Mesodermal cell (in vitro differentiated cells): ENCODE results near the gene PRTN3.
"Not testable (repeated sequence)": the region's sequence is repeated elsewhere in the genome, so short reads cannot be mapped to it uniquely, and the experiment has no call there.

Experiments used
- H3K27ac ChIP-seq: 2 replicates; pipeline ENCODE4 v1.7.0; 2013; ENCODE audit warnings: mild to moderate bottlenecking, low read depth, low read length, moderate library complexity; ENCODE audit not compliant: severe bottlenecking
- H3K36me3 ChIP-seq: 2 replicates; pipeline ENCODE4 v1.7.1; 2013; ENCODE audit warnings: mild to moderate bottlenecking, low read length, moderate library complexity; ENCODE audit not compliant: control insufficient read depth, insufficient read depth
- H3K4me1 ChIP-seq: one replicate; pipeline ENCODE4 v1.7.1; 2013; ENCODE audit warnings: mild to moderate bottlenecking, low read length; ENCODE audit not compliant: insufficient read depth, control insufficient read depth, poor library complexity, severe bottlenecking
- H3K4me3 ChIP-seq: 2 replicates; pipeline ENCODE4 v1.7.0; 2013; ENCODE audit warnings: low read length, control low read depth, mild to moderate bottlenecking; ENCODE audit not compliant: insufficient read depth, poor library complexity, severe bottlenecking; ENCODE audit errors: extremely low read depth
- H3K9me3 ChIP-seq: 2 replicates; pipeline ENCODE4 v1.7.1; 2013; ENCODE audit warnings: mild to moderate bottlenecking, low read length, moderate library complexity; ENCODE audit not compliant: control insufficient read depth
- WGBS, 2 experiments: methylation state at CpG; one replicate each; pipeline ENCODE4 v1.1.5; 2013; ENCODE audit warnings: missing lambda C conversion rate in 2 of 2; ENCODE audit not compliant: insufficient coverage in 2 of 2; 5-methylcytosine and 5-hydroxymethylcytosine counted together

The PRTN3 gene

DNA sequence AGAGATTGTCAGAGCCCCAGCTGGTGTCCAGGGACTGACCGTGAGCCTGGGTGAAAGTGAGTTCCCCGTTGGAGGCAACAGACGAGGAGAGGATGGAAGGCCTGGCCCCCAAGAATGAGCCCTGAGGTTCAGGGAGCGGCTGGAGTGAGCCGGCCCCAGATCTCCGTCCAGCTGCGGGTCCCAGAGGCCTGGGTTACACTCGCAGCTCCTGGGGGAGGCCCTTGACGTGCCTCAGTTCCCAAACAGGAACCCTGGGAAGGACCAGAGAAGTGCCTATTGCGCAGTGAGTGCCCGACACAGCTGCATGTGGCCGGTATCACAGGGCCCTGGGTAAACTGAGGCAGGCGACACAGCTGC, 10.2 kb downstream of the PRTN3 start:
- H3K4me3 ChIP-seq = no peak overlapping the region
- 75 to 85% methylated on average over 11 to 12 of the region's 13 CpGs for WGBS, 2 experiments
- H3K36me3 ChIP-seq = no peaks in the 10 kb centered on the region
- no peaks in the 10 kb centered on the region for H3K4me1 ChIP-seq
- H3K27ac ChIP-seq = no peak overlapping the region
- no peaks in the 10 kb centered on the region for H3K9me3 ChIP-seq

- H3K9me3 ChIP-seq = no peaks in the 10 kb centered on the region
- 84 to 91% methylated on average over 35 to 45 of the region's 55 CpGs for WGBS, 2 experiments
- H3K36me3 ChIP-seq = no peaks in the 10 kb centered on the region
- H3K4me1 ChIP-seq = no peaks in the 10 kb centered on the region
- H3K4me3 ChIP-seq = no peak within 1 kb of the TSS
- no peak within 1 kb of the TSS for H3K27ac ChIP-seq
Observed at GRCh38 chr19:852136-853013, 11.6 kb downstream of the PRTN3 start, which contains the start of gene ELANE. TSS of gene ELANE (plus strand) at chr19:852303. CDS start at chr19:852329, 26 bp downstream.

DNA sequence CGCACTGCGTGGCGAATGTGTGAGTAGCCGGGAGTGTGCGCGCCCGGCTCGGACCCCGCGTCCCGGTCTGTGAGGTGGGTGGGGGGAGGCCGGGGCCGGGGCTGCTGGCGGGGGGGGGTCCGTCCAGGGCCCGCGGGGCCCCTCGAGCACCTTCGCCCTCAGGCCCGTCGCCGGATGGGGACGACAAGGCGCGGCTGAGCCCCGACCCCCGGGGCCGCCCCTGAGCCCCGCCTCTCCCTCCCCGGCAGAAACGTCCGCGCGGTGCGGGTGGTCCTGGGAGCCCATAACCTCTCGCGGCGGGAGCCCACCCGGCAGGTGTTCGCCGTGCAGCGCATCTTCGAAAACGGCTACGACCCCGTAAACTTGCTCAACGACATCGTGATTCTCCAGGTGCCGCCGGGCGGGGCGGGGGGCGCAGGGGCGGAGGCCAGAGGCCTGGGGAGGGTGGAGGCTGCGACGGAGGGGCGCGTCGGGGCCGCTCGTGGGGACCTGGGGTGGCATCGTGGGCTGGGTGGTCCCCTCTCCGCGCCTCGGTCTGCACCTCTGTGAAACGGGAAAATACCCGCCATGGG, 12.3 kb downstream of the PRTN3 start:
- WGBS, 2 experiments = 88 to 93% methylated on average over 37 to 51 of the region's 67 CpGs
- Histone ChIP-seq H3K27ac (no peak overlapping the region), H3K36me3 (no peaks in the 10 kb centered on the region), H3K4me1 (no peaks in the 10 kb centered on the region), H3K4me3 (no peak overlapping the region), H3K9me3 (no peaks in the 10 kb centered on the region)

DNA sequence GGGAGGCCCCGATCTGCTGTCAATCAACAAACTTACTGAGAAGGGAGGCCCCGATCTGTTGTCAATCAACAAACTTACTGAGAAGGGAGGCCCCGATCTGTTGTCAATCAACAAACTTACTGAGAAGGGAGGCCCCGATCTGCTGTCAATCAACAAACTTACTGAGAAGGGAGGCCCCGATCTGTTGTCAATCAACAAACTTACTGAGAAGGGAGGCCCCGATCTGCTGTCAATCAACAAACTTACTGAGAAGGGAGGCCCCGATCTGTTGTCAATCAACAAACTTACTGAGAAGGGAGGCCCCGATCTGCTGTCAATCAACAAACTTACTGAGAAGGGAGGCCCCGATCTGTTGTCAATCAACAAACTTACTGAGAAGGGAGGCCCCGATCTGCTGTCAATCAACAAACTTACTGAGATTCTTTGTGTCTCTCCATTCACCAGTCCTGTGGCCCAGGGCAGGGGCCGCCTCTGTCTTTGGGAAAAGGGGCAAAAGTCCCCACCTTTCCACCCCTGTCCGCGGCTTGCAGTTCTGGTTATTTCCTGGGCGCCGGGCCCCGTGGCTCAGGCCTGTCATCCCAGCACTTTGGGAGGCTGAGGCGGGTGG, 12.9 kb downstream of the PRTN3 start:
- 88 to 94% methylated on average over 6 to 8 of the region's 17 CpGs for WGBS, 2 experiments
- H3K36me3 ChIP-seq, H3K27ac ChIP-seq: not testable (repeated sequence)

GRCh38 chr19:854549-854948, 13.8 kb downstream of the PRTN3 start:
- H3K4me3 ChIP-seq = no peak overlapping the region
- no peaks in the 10 kb centered on the region for H3K9me3 ChIP-seq
- no peak overlapping the region for H3K27ac ChIP-seq
- H3K36me3 ChIP-seq = no peaks in the 10 kb centered on the region
- H3K4me1 ChIP-seq = no peaks in the 10 kb centered on the region
- WGBS, 2 experiments = 100% methylated on average over 1 of the region's 6 CpGs; no CpG with 5 or more reads in 1 of the 2 experiments

More for the DNA sequence above, 12.9 kb downstream of the PRTN3 start:
- H3K9me3 ChIP-seq, H3K4me3 ChIP-seq, H3K4me1 ChIP-seq: not testable (repeated sequence)

- no peaks in the 10 kb centered on the region for H3K36me3 ChIP-seq
- no peaks in the 10 kb centered on the region for H3K4me1 ChIP-seq
- H3K9me3 ChIP-seq = no peaks in the 10 kb centered on the region
- H3K27ac ChIP-seq = no peak overlapping the region
- no peak overlapping the region for H3K4me3 ChIP-seq
- 84 to 93% methylated on average over 7 to 8 of the region's 12 CpGs for WGBS, 2 experiments
Observed at GRCh38 chr19:855142-855541, 14.3 kb downstream of the PRTN3 start.

DNA sequence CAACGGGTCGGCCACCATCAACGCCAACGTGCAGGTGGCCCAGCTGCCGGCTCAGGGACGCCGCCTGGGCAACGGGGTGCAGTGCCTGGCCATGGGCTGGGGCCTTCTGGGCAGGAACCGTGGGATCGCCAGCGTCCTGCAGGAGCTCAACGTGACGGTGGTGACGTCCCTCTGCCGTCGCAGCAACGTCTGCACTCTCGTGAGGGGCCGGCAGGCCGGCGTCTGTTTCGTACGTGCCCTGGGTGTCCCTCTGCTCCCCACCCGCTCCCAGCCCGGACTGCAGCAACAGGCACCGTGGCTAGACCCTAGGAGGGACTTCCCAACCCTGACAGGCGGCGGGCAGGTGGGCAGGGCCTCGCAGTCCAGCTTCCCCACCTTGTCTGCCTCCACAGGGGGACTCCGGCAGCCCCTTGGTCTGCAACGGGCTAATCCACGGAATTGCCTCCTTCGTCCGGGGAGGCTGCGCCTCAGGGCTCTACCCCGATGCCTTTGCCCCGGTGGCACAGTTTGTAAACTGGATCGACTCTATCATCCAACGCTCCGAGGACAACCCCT, 14.8 kb downstream of the PRTN3 start:
- 75 to 76% methylated on average over 27 to 38 of the region's 40 CpGs for WGBS, 2 experiments
- Histone ChIP-seq H3K4me1 (no peaks in the 10 kb centered on the region), H3K4me3 (no peak overlapping the region), H3K36me3 (no peaks in the 10 kb centered on the region), H3K9me3 (no peaks in the 10 kb centered on the region), H3K27ac (no peak overlapping the region)

DNA sequence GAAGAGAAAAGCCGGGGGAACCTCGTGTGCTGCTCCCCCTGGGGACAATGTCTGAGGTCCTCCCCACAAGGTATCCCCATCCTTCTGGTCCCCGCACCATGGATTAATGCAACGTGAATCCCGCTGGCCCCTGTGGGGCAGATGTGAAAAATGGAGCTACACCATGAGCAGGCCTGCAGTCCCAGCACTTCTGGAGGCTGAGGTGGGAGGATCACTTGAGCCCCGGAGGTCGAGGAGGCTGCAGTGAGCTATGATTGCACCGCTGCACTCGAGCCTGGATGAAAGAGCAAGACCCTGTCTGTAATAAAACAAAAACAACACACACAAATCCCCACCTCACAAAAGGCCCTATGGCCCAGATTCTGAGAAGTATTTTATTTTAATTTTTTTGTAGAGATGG, 17.5 kb downstream of the PRTN3 start:
- no peak overlapping the region for H3K4me3 ChIP-seq
- no peak overlapping the region for H3K27ac ChIP-seq
- no peaks in the 10 kb centered on the region for H3K9me3 ChIP-seq
- H3K36me3 ChIP-seq = no peaks in the 10 kb centered on the region
- no peaks in the 10 kb centered on the region for H3K4me1 ChIP-seq
- WGBS, 2 experiments = 73 to 74% methylated on average over 5 to 7 of the region's 9 CpGs

DNA sequence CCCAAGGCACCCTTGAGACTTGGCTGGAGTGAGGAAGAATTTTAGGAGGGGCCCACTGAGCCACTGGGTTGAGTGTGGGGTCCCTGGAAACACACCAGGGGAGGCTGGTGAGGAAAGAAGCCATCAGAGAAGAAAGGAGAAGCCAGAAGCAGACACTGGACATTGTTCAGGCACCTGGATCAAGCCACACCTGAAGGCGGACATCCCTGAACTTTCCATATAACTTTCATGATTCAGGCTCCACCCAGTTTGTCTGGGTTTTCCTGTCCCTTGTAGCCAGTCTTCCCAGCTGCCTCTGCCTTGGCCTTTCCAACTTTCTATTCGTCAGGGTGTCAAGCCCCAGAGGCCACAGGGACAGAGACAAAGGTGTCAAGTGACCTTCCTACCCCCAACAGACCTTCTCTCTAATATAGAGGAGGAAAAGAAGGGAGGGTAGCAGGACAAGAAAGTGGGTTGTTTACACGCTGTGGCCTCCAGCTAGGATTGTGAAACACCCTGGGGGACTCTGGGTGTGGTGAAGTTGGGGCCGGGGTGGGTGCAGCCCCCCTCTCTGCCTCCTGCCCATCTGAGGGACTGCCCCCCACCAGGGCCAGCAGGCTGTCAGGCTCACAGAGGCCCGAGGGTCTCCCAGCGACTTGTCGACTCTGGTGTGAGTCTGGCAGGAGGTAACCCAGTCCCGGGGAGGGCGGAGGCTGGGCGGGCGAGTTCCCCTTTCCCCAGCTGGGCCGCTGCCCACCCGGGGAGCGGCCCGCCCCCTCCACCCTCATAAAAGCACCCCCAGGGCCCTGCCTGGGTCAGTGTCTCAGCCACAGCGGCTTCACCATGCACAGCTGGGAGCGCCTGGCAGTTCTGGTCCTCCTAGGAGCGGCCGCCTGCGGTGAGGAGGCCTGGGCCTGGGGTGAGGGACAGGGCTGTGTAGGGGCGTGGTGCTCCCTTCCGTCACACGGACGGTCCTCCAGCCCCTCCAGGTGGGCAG, 18.4 kb downstream of the PRTN3 start, which contains the start of gene CFD:
Gene CFD, plus strand, starts transcription at position 797 of the 976 bp plus-strand sequence. Its CDS starts 26 bp downstream, at position 823.
- Histone ChIP-seq H3K36me3 (no peaks in the 10 kb centered on the region), H3K27ac (no peak within 1 kb of the TSS), H3K4me1 (no peaks in the 10 kb centered on the region), H3K9me3 (no peaks in the 10 kb centered on the region), H3K4me3 (peak within 1 kb of the TSS; percentile 25)
- 67 to 75% methylated on average over 13 to 22 of the region's 24 CpGs for WGBS, 2 experiments
